Hematopoietic multipotent progenitor cell (in vitro differentiated cells): ENCODE results near the gene CAMK2D. TPM values are rescaled to one million over a fixed set of nuclear protein-coding genes. Genes with fewer than 3 reads are reported as not detected.
A peak's percentile ranks its signal among the peaks of the same experiment; 100 is the strongest.
"Not testable (repeated sequence)": the region's sequence is repeated elsewhere in the genome, so short reads cannot be mapped to it uniquely, and the experiment has no call there.

ENCODE experiments used
- DNase-seq, 3 donors: peaks; one replicate each; pipeline ENCODE4 v3.0.0-alpha.2; 2011 to 2015; ENCODE audit warnings: low read depth in 2 of 3, low spot score in 2 of 3
- total RNA-seq: library from RNA; depleted of rRNA; stranded (reverse); fragments of >200 nt; gene quantifications from one replicate; pipeline ENCODE4 v1.2.3, GENCODE V29; 2012

The CAMK2D gene
- total RNA-seq, 1 donor: 1.3 TPM

DNA sequence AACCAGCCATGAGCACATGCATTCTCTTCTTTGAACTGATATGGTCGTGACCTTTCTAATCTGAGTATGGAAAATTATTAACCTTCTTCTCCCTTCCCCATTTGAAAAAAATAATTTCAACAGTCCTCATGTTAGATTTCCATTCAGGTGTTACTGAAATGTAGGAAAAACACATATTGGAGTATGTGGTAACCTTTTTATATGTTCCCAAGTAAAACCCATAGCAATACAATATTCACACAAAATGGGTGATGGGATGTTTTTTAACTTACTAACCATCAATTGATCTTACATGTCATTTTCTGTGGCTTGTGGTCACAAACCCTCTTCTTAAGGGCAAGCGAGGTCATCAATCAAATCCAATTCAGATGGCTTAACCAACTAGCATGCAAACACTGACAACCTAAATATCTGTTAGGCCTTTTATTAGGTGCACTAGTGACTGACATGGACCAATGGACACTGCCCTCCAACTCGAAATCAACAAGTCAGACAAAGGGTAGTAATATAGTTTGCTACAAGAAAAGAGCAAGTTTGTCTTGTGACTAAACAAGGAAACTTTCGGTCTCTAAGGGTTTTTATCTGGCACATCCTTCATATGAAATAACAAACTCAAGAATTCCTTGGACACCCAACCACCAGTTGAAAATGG is 74.3 kb downstream of the CAMK2D start:
- no peak for DNase-seq

DNA sequence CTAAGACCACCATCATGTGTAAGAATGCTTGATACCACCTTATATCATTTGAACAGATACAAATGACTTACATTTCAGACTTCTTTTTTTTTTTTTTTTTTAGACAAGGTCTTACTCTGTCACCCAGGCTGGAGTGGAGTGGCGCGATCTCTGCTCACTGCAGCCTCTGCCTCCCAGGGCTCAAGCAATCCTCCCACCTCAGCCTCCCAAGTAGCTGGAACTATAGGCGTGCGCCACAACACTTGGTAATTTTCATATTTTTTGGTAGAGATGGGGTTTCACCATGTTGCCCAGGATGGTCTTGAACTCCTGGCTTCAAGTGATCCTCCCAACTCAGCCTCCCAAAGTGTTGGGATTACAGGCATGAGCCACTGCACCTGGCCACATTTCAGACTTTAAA is 76.4 kb downstream of the CAMK2D start:
- not testable (repeated sequence) for DNase-seq

DNA sequence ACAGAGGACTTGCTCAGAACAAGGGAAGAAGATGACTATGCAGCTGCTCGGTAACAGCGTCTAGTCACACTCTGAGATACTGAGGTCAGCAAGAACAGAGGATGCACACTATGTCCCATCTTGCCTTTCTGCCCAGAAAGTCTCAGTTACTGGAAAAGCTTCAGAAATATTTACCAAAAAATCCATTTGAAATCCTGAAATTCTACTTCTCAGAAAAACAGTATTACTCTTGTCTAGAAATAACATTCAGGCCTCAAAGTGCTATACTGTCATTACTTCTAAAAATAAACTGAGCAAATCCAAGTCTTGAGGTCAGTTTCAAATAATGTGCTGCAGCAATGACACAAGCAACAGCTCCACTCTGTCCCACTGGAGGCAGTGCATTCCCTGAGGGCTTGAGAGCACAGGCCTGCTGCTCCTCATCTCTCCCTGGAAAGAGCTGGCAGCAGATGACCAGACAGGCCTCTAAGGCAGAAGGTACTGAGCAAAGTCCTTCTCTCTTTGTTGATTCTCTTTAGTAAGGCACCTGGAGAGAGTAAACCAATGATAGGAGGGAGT is 76.9 kb downstream of the CAMK2D start:
- no peak for DNase-seq

DNA sequence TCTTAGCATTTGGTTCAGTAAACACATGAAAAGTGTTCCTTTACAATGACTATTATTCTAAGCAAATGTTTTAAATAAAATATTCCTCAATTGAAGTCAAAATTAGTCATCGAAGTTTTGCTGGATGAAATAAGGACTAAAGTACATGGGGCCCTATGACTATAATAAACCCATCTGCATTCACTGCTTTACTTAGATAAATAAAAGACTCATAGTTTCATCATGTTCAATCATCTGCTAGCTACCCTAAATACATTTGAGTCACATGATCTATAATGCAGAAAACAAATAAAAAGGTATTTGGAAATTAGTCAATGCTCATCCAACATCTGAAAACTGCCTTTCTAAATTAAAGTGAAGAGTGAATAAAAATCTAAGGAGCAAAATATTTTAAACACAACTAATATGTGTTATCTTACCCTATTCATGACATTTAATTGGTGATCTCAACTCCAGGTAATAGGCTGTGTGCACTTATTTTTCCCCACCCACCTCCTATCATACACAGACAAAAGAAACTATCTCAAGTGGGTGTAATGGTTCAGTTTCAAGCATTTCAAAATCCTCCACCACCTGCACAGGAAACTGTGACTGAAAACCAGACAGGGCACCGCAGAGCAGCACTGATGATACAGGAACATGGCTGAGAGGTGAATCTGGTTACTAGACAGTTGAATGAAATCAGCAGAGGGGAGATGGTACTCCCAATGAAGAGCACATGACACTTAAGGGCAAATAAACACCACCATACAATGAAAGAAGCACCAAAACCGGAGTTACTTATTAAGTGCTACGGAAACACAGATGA is 78.6 kb downstream of the CAMK2D start:
- peak in 2 of 3 donors; percentile 40 for DNase-seq

DNA sequence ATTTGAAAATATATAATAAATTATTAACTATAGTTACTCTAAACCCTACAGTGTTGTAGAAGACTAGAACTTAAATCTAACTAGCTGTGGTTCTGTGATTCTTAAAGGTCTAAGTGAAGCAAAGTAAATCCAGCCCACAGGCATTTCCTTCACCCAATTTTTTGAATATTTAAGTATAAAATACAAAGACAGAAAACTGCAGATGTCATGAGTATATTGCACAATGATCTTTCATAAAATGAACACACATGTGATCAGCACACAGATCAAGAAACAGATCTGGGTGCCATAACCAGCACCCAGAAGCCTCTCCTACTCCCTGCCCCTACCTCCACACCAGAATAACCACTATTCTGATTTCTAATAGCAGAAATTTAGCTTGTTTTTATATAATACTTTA is 82.9 kb downstream of the CAMK2D start:
- DNase-seq: no peak

DNA sequence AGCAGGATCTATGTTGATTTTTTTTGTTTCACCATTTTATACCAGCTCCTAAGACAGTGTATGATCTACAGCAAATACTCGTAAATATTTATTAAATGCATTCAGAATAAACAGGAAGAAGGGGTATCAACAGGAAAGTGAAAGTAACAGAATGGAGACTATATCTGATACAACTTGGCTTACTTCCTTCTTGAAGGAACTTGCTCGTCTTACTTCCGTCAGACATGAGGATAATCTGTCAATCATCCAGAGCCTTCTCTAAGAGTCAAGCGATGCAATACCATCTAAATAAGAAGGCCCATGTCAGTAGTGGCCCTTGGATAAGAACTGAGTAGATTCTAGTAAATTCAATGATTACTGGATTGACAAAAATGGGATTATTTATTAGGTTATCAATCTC is 84.2 kb downstream of the CAMK2D start:
- DNase-seq: no peak

DNA sequence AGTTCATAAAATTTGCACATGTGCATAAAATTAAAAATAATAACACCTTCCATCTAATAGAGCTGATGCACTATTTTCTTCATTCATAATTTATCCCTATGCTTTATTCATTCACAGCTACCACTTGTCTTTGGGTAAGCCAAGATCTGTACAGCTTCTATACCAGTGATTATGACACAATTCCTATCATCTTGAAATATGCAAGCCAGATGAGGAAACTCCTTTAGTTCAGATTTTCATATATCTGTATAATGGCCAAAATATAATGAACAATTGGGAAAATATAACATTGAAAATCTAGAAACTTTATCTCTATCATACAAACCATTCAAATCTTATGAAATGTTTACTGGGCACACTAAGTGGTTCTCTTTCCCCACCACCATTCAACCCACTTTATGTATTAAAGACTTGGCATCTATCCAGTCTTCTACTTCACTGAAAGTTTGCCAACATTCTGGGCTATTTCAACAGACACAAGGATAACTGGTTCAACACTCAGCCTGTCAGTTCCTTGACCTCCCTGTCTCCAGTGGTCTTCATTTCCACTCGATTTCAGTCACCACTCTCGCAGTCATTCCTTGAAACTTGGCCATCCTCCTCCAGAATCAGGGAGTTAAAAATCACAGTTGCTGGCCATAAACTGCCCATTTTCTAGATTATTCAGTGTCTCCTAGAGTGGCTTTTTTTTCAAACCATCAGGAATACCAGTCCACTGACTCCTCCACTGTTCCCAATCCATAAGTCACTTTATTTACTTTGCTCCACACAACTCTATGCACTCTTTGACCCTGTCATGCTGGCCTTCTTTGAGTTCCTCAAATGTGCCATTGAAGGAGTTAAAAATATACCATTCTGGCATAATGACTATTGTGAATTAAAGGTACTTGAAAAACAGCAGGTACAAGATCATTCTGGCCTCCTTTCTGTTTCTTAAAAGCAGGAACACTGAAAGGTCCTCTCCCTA is 85.5 kb downstream of the CAMK2D start:
- no peak for DNase-seq

DNA sequence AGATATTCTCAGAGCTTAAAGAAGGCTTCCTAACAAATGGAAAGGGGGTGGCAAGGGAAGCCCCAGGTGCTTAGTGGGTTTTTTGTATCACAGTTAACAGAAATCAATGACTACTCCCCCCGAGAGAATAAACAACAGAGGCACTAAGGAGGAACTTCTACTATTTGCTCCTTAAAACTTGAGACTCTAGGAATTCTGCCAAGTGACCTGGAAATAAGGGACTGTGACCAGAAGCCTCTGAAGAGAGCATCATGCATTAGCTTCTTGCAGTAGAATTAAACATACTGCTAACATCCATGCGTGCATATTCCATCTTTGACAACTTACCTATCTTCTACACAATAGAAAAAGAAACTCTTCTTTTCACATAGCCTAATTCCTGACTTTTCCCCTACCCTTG is 86.8 kb downstream of the CAMK2D start:
- DNase-seq: no peak

DNA sequence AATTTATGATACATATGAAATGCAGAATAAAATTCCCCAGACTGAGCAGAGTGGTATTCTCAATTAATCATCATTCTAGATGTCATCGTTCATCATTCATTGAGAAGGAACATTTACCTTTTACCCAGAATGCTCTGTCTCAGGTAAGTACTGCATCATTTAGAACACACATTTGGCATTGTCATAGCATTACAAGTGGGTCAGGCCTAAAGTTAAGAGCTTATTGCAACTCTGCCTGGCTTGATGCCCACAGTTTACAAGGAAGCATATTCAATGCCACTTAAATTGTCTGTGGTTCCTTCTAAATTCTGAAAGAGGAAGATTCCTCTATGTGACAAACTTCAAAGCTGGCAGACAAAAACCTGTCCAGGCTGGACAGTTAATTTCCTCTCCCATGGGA is 87.3 kb downstream of the CAMK2D start:
- DNase-seq: no peak

DNA sequence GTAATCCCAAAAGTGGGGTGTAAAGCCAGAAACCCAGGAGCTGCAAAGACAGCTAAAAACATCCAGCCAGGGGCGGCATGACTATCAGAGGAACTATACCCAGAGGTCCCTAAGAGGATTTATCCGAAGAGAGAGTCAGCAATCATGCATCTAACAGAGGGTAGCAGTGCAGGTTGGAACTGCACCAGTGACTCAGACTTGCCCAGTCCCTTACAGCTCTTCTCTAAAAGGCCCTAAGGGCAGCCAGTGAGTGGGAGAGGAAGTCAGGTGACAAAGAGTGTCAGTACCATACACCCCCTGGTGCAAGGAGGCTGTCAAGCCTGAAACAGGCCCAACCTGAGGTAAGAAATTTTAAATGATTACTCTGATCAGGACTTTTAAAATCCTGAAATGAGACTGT is 88.1 kb downstream of the CAMK2D start:
- peak in 1 of 3 donors; percentile 26 for DNase-seq

DNA sequence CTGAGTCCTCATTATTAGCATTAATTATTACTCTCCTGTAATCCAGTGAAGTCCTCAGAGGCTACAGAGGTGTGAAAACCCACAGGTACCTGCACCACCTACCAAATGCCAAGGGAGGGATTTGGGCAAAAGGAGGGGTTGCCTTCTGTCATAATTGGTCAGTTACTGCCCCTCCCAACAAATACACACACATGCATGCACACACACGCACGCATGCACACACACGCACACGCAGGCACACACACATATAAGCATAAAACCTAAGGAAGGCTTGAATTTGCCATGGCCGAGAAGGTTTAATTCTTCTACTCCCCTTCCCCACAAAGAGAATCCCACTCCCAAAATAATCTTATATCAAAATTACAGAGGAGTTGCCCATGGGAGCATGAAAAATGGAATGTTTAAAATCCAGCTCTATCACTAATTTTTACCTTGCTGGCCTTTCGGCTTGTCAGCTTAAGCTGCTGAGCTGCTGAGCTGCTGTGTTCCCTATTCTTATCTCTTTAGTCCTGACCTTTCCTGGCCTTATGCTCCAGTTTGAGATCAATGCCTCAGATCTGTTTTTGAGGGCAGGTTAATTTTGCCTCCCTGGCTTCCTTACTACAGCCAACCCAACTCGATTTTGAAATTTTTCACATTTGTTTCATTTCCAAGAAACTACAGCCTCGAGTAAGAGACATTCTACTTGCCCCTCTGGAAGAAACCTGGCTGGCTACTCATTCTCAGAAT is 95.0 kb downstream of the CAMK2D start:
- no peak for DNase-seq

DNA sequence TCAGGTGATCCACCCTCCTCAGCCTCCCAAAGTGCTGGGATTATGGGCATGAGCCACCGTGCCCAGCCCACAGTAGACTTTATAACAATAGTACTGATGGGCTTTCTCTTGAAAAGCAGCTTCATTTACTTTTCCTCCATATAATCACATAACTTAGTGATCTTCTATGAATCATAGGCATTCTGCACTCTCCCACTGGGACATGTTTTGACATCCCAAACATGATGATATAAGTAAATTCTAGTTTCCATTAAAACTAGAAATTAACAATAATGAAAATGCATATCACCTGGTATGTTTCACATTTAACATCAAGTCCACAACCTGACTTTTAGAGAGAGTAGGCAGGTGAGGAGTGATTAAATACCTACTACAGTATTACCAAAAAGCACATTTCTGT is 96.5 kb downstream of the CAMK2D start:
- no peak for DNase-seq

DNA sequence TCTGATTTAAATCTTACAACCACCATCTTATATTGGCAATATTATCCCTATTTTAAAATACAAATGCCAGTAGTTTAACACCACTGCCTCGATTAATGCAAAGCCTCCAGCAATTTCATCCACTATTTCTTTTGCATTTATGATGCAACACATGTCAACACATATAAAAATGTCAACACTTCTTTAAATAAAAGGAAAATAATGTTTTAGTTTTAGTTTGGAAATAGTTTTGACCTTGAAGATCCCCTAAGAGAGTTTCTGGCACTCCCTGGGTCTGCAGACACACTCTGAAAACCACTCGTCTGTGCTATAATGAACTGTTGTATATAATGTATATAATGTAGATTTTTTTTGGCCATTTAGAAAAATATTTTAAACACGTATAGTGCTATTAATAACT is 99.0 kb downstream of the CAMK2D start:
- DNase-seq: no peak

DNA sequence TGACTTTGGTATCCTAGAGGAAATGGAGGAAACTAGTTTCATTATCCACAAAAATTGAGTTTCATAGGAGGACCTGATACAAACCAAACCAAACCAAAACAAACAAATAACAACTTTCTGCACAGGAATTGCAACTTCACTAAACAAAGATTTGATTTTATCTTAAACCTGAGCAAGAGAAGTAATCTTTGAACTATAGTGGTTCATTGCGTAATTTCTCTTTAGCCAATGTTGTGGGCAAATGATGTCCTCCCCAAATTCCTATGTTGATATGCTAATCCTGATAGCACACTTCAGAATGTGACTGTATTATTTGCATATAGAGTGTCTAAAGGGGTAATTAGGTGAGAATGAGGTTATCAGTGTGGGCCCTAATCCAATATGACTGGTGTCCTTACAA is 102.4 kb downstream of the CAMK2D start:
- no peak for DNase-seq

DNA sequence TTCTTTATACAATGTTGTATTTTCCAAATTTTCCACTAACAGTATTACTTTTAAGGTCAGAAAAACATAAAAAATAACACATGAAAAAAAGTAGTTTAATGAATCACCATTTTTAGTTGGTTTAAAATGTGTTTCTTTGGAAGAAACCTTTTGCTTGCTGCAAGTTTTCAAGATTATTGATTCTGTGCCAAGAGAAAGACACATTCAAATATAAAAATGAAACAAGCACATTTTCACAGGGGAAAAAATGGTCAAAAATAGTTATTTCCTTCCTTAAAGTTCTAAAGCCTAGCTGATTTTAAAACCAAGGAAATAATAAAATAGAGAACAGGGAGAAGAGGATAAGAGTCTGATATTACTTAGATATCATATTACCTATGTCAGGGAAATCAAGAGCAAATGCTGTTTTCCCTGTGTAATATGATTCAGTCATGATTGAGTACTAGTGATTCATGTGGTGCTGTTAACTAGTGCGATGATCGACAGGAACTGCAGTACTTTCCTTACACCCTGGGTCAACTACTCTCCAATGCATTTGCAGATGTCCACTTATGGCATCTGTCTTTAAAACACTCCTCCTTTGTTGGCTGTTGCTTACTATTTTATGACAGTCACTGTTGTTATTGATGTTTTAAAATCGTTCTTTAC is 103.8 kb downstream of the CAMK2D start:
- DNase-seq: no peak

DNA sequence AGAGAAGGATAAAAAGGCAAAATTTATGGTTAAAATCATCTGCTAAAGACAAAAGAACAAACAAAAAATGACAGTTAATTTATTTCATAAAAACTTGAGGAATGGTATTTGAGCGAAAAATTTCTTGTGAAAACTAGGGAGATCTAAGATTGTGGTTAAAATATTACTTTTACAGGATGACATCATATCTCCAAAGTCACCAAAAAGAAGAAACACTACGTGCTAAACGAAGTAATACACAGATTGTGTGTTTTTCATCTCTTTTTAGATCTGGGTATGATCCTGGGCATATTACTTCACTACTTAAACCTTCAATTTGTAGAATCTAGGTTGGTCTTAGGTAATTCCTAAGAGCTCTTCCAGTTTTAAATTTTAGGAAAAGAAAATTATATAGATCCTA is 107.7 kb downstream of the CAMK2D start:
- no peak for DNase-seq

DNA sequence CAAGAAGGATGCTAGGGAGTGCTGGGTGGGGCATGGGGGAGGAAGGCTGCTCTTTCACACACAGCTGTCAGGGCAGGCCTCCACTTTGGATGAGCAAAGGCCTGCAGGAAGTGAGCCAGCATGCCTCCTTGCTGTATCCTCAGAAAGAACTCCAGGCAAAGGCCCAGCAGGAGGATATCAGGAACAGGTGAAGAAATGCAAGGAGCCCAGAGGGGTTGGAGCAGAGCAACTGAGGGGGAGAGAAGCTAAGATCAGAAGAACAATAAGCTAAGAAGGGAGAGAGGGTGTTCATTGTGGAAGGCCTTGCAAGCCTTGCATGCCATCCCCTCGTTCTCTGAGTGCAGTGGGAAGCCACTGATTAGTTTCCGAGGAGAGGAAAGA is 115.1 kb downstream of the CAMK2D start:
- no peak for DNase-seq

DNA sequence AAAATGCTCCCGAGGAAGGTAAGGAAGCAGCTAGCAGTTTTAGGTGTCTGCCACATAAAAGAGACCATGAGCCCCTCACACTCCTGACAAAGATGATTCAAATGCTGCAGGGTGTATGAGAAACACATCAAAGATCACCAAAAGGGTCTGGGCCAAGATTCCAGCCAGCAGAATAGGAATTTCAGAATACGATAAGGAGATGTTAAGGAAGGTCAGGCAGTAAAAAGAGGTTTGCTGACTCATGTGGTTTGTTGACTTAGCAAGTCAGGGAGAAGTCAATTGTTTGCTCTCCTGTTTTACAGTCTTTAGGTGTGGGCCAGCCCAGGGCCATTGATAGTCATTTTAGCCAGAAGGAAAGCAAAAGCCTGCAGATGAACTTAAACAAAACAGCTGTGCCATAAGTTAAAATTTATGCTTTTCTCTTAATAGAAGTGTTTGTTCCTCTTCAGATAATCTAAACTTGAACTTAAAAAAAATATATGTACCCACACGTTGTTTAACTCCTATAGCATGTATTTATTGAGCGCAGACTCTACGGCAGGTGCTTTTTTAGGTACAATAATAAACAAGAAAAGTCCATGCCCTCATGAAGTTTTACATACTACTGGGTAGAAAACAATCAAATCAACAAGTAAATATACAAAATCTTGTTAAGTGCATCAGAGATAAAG is 115.6 kb downstream of the CAMK2D start:
- no peak for DNase-seq

DNA sequence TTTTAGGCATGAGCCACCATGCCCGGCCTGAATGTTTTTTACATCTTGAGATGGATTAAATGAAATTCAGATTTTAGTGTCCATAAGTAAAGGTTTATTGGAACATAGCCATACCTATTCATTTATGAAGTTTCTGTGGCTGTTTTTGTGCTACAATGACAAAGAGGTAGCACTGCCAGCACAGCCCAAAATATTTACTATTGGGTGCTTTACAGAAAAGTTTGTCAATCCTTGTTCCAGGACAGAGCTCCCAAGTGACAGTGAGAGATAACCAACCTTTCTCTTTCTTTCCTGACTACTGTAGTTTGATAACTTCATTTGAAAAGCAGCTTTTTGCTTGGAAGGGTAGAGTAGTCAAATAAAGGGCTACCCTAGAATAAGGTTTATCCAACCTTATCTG is 116.2 kb downstream of the CAMK2D start:
- no peak for DNase-seq
